Coronary artery (tissue), 2 donors: ENCODE measurements around the gene ARF6.

Experiments
- DNase-seq: peaks from one replicate; pipeline ENCODE4 v3.0.0-alpha.2; 2017; ENCODE audit warnings: low spot score
- H3K27ac ChIP-seq, 2 donors: fragments of 200-600 bp; sonication (generic); one replicate each; pipeline ENCODE4 v1.5.1; 2016 to 2019
- H3K4me3 ChIP-seq: fragments of 200-600 bp; sonication (generic); 2 replicates; pipeline ENCODE4 v1.5.1; 2016; ENCODE audit warnings: mild to moderate bottlenecking, moderate library complexity
- CTCF ChIP-seq: fragments of 200-600 bp; sonication (generic); IDR thresholded peaks from one replicate; pipeline ENCODE4 v1.5.1; 2019; ENCODE audit warnings: antibody characterized with exemption

The ARF6 gene

GRCh38 chr14:49857427-49858003 lies 35.4 kb upstream of the ARF6 start:
- Histone ChIP-seq H3K27ac (peak overlapping the region in 1 of 2 donors; percentile 50), H3K4me3 (no peak overlapping the region)
- DNase-seq: no peak
- TF ChIP-seq CTCF: no peak

DNA sequence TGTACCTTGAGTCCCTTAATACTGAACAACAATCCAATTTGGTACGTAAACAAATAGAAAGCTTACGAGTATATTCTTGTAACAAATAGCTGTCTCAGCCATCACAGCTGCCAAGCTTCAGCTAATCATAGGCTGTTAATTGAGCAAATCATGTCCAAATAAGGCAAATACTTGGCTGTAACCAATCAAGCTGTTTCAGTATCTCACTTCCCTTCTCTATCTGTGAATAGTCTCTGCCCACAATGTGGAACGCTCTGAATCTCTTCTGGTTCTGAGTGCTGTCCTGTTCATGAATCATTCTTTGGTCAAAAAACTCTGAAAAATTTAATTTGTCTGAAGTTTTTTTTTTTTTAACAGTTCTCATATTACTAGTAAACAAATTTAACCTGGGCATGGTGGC lies 34.5 kb upstream of the ARF6 start:
- no peak for DNase-seq
- TF ChIP-seq CTCF: no peak
- no peak overlapping the region for H3K27ac ChIP-seq
- no peak overlapping the region for H3K4me3 ChIP-seq

- Histone ChIP-seq H3K4me3 (peak overlapping the region; percentile 78), H3K27ac (peak overlapping the region; percentile 96 to 97)
- DNase-seq: no peak
- TF ChIP-seq CTCF: no peak
Measured at GRCh38 chr14:49860988-49861698, 31.7 kb upstream of the ARF6 start.

- peak; percentile 85 for DNase-seq
- peak overlapping the region; percentile 78 for H3K4me3 ChIP-seq
Measured at GRCh38 chr14:49861699-49862088, 31.2 kb upstream of the ARF6 start.

DNA sequence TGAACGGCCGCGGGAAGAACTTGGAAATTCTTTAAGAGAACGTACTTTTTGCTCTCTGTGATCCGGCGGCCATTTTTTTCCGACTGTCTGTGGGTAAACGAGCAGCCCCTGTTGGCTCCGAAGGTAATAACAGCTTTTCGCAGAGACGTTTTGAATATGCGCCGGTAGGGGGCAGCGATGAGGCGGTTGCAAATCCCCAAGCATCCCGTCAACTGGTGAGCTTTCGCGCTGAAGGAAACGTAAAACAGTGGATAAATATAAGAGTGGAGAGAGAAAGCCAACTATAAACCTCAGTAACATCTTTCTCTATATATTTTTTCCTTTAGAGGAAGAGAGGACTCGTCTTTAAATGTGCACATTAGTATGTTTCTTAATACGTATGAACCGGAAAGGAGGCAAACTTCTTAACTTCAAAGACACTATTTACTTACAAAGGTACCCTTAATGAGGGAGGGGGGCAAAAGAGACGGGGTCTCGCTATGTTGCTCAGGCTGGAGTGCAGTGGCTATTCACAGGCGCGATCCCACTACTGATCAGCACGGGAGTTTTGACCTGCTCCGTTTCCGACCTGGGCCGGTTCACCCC lies 30.7 kb upstream of the ARF6 start:
- TF ChIP-seq CTCF: peak; percentile 100
- H3K27ac ChIP-seq: peak overlapping the region; percentile 96 to 97
- DNase-seq: peak; percentile 92
- H3K4me3 ChIP-seq: peak overlapping the region; percentile 78

More at GRCh38 chr14:49861699-49862088, 31.2 kb upstream of the ARF6 start:
- no peak for TF ChIP-seq CTCF
- peak overlapping the region; percentile 96 to 97 for H3K27ac ChIP-seq

DNA sequence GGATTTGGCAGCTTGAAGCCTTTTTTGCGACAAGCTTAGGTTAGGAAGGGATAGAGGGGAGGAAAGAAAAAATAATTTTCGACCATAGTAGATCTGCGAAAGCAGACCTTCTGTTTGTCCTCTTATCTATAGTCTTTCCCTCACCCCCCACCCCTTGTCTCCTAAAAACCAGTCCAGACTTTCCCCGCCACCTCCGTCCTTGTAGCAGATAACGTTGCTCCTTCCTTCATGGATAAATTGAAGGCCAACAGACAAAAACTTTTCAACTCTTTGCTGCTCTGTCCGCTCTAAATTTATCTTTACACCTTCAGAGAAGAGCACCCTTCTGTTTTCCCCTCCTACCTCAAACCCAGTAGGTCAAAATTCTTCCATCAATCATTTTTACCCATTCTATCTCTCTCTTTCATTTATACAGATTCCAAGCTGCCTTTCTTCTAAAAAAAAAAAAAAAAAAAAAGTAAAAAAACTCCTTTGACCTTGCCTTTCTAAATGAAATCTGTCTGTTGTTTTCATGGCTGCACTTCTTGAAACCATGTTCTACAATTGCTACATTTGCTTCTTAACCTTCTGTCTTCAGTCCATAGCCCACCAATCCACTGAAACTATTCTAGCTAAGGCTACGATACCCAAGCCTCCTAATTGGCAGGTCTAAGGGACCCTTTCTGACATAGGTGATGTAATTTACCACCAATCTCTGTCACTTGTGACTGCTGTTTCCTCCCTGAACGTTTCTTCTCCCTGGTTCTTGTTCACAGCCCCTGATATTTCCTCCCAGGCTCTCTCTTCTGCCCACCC lies 29.2 kb upstream of the ARF6 start:
- peak overlapping the region; percentile 96 to 97 for H3K27ac ChIP-seq
- DNase-seq: no peak
- TF ChIP-seq CTCF: no peak
- H3K4me3 ChIP-seq: peak overlapping the region; percentile 78
